ENCODE measurements around the gene RBM47. TPM values are rescaled to one million over a fixed set of nuclear protein-coding genes. Genes with fewer than 3 reads are reported as not detected.

RBM47 gene
- total and polyA plus RNA-seq, 2 experiments from 2014 or later, result 35.6 to 139 TPM

- H3K79me2 ChIP-seq (replicated peaks; ENCODE audit: insufficient read depth), result peaks cover 100% of the 10 kb centered on the region
- peaks cover 21% of the 10 kb centered on the region for H4K20me1 ChIP-seq (replicated peaks; ENCODE audit: insufficient read depth)
- peaks cover 6% of the 10 kb centered on the region; the same call in 2 of the 3 replicates for H3K4me1 Mint-ChIP-seq
- no peak overlapping the region for H3K27ac ChIP-seq (ENCODE audit: low read depth)
- no peaks in the 10 kb centered on the region for H3K9me2 ChIP-seq (ENCODE audit: insufficient read depth)
- no peak overlapping the region for H2AFZ ChIP-seq
- no peaks in the 10 kb centered on the region for H3K27me3 ChIP-seq (ENCODE audit: insufficient read depth)
- ATAC-seq, result no peak
- H3K4me2 ChIP-seq, result no peak overlapping the region
- H3K36me3 ChIP-seq (ENCODE audit: insufficient read depth), result no peaks in the 10 kb centered on the region; the same call in 1 of the 2 replicates
- H3K27ac Mint-ChIP-seq, result peak overlapping the region; percentile 33; the same call in 1 of the 2 replicates
- no peaks in the 10 kb centered on the region for H3K27me3 Mint-ChIP-seq (ENCODE audit: insufficient read depth, low read depth, poor library complexity)
- H3K4me3 ChIP-seq, result no peak overlapping the region
- H3K36me3 Mint-ChIP-seq (ENCODE audit: low read depth), result peaks cover 52% of the 10 kb centered on the region
- H3K9me3 Mint-ChIP-seq, result no peaks in the 10 kb centered on the region
- H3K4me1 ChIP-seq (ENCODE audit: insufficient read depth), result peaks cover 2% of the 10 kb centered on the region
- H3K4me3 Mint-ChIP-seq, result no peak overlapping the region
- no peak for TF ChIP-seq ZNF331 (CRISPR knock-in tag; IDR thresholded peaks at IDR 0.05; ENCODE audit: low read depth)
- TF ChIP-seq EZH2phosphoT487 (IDR thresholded peaks at IDR 0.05; ENCODE audit: unreplicated experiment), result no peak
- no peak for TF ChIP-seq CTCF (conservative IDR thresholded peaks at IDR 0.05; ENCODE audit: low read depth in 2 of 2)
- no peak for TF ChIP-seq ZNF114 (CRISPR knock-in tag; IDR thresholded peaks at IDR 0.05)
- TF ChIP-seq, protein P1, sequence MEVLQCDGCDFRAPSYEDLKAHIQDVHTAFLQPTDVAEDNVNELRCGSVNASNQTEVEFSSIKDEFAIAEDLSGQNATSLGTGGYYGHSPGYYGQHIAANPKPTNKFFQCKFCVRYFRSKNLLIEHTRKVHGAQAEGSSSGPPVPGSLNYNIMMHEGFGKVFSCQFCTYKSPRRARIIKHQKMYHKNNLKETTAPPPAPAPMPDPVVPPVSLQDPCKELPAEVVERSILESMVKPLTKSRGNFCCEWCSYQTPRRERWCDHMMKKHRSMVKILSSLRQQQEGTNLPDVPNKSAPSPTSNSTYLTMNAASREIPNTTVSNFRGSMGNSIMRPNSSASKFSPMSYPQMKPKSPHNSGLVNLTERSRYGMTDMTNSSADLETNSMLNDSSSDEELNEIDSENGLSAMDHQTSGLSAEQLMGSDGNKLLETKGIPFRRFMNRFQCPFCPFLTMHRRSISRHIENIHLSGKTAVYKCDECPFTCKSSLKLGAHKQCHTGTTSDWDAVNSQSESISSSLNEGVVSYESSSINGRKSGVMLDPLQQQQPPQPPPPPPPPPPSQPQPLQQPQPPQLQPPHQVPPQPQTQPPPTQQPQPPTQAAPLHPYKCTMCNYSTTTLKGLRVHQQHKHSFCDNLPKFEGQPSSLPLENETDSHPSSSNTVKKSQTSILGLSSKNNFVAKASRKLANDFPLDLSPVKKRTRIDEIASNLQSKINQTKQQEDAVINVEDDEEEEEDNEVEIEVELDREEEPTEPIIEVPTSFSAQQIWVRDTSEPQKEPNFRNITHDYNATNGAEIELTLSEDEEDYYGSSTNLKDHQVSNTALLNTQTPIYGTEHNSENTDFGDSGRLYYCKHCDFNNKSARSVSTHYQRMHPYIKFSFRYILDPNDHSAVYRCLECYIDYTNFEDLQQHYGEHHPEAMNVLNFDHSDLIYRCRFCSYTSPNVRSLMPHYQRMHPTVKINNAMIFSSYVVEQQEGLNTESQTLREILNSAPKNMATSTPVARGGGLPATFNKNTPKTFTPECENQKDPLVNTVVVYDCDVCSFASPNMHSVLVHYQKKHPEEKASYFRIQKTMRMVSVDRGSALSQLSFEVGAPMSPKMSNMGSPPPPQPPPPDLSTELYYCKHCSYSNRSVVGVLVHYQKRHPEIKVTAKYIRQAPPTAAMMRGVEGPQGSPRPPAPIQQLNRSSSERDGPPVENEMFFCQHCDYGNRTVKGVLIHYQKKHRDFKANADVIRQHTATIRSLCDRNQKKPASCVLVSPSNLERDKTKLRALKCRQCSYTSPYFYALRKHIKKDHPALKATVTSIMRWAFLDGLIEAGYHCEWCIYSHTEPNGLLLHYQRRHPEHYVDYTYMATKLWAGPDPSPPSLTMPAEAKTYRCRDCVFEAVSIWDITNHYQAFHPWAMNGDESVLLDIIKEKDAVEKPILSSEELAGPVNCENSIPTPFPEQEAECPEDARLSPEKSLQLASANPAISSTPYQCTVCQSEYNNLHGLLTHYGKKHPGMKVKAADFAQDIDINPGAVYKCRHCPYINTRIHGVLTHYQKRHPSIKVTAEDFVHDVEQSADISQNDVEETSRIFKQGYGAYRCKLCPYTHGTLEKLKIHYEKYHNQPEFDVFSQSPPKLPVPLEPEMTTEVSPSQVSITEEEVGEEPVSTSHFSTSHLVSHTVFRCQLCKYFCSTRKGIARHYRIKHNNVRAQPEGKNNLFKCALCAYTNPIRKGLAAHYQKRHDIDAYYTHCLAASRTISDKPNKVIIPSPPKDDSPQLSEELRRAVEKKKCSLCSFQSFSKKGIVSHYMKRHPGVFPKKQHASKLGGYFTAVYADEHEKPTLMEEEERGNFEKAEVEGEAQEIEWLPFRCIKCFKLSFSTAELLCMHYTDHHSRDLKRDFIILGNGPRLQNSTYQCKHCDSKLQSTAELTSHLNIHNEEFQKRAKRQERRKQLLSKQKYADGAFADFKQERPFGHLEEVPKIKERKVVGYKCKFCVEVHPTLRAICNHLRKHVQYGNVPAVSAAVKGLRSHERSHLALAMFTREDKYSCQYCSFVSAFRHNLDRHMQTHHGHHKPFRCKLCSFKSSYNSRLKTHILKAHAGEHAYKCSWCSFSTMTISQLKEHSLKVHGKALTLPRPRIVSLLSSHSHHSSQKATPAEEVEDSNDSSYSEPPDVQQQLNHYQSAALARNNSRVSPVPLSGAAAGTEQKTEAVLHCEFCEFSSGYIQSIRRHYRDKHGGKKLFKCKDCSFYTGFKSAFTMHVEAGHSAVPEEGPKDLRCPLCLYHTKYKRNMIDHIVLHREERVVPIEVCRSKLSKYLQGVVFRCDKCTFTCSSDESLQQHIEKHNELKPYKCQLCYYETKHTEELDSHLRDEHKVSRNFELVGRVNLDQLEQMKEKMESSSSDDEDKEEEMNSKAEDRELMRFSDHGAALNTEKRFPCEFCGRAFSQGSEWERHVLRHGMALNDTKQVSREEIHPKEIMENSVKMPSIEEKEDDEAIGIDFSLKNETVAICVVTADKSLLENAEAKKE (CRISPR knock-in tag; IDR thresholded peaks at IDR 0.05), result no peak
- no peak for TF ChIP-seq CREB1 (CRISPR knock-in tag; IDR thresholded peaks at IDR 0.05; ENCODE audit: low read depth)
- TF ChIP-seq STAT1 (IDR thresholded peaks at IDR 0.05; ENCODE audit: unreplicated experiment), result no peak
- TF ChIP-seq, protein P2, sequence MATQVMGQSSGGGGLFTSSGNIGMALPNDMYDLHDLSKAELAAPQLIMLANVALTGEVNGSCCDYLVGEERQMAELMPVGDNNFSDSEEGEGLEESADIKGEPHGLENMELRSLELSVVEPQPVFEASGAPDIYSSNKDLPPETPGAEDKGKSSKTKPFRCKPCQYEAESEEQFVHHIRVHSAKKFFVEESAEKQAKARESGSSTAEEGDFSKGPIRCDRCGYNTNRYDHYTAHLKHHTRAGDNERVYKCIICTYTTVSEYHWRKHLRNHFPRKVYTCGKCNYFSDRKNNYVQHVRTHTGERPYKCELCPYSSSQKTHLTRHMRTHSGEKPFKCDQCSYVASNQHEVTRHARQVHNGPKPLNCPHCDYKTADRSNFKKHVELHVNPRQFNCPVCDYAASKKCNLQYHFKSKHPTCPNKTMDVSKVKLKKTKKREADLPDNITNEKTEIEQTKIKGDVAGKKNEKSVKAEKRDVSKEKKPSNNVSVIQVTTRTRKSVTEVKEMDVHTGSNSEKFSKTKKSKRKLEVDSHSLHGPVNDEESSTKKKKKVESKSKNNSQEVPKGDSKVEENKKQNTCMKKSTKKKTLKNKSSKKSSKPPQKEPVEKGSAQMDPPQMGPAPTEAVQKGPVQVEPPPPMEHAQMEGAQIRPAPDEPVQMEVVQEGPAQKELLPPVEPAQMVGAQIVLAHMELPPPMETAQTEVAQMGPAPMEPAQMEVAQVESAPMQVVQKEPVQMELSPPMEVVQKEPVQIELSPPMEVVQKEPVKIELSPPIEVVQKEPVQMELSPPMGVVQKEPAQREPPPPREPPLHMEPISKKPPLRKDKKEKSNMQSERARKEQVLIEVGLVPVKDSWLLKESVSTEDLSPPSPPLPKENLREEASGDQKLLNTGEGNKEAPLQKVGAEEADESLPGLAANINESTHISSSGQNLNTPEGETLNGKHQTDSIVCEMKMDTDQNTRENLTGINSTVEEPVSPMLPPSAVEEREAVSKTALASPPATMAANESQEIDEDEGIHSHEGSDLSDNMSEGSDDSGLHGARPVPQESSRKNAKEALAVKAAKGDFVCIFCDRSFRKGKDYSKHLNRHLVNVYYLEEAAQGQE (IDR thresholded peaks at IDR 0.05; ENCODE audit: unreplicated experiment), result no peak
- no peak for TF ChIP-seq POLR2AphosphoS5 (IDR thresholded peaks at IDR 0.05; ENCODE audit: low read depth)
- TF ChIP-seq, protein P3, sequence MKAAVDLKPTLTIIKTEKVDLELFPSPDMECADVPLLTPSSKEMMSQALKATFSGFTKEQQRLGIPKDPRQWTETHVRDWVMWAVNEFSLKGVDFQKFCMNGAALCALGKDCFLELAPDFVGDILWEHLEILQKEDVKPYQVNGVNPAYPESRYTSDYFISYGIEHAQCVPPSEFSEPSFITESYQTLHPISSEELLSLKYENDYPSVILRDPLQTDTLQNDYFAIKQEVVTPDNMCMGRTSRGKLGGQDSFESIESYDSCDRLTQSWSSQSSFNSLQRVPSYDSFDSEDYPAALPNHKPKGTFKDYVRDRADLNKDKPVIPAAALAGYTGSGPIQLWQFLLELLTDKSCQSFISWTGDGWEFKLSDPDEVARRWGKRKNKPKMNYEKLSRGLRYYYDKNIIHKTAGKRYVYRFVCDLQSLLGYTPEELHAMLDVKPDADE (IDR thresholded peaks at IDR 0.05), result no peak
- TF ChIP-seq JUNB (IDR thresholded peaks at IDR 0.05; ENCODE audit: unreplicated experiment), result no peak
- no peak for TF ChIP-seq EZH2 (IDR thresholded peaks at IDR 0.05; ENCODE audit: low read depth, unreplicated experiment)
- no peak for TF ChIP-seq NANOG (IDR thresholded peaks at IDR 0.05; ENCODE audit: borderline replicate concordance)
- peaks cover 9% of the 10 kb centered on the region; the same call in 1 of the 2 replicates for H3F3A ChIP-seq (replicated peaks; ENCODE audit: low read depth)
- no peak for DNase-seq (ENCODE audit: low spot score)
Observed at GRCh38 chr4:40603281-40603680, 26.4 kb downstream of the RBM47 start.

Data from GM23338 (cell line).